Midbrain (tissue), 1 donor: ENCODE data around the gene PTPN1.
"Not testable (repeated sequence)": the region's sequence is repeated elsewhere in the genome, so short reads cannot be mapped to it uniquely, and the experiment has no call there.

ENCODE experiments used
- DNase-seq: peaks from one replicate; lab custom pipeline; 2025; lab: John Stamatoyannopoulos, UW

Gene PTPN1

GRCh38 chr20:50532221-50532620 lies 22.0 kb downstream of the PTPN1 start:
- no peak for DNase-seq

DNA sequence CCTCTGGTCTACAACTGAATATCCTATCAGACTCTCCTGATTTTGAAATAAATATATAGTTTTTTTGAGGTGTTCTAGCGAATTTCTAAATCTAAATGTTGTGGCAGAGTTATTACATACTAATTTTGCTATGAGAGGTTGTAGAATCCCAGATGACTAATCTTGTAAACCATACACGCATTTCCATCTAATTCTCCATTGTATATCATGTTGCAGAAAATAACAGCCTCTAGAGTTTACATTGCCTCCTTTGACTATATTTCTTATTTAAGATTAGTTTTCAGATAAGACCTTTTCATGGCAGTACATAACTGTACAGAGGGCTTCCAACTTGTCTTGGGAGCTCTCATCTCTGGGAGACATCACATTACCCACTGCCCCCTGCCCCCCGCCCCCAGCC lies 22.9 kb downstream of the PTPN1 start:
- no peak for DNase-seq

- DNase-seq = no peak
These were observed 23.3 kb downstream of the PTPN1 start for GRCh38 chr20:50533464-50533863.

DNA sequence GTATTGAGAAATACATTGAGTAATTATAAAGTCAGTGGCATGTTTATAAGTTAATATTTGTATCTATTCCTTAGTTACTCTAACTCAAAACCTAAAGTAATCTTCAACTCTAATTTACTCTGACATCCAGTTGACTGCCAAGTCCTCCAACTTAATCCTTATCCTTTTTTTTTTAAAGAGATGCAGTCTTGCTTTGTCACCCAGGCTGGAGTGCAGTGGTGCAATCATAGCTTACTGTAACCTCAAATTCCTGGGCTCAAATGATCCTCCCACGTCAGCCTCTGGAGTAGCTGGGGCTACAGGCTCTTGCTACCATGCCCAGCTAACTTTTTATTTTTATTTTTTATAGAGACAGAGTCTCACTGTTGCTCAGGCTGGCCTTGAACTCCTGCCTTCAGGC lies 24.4 kb downstream of the PTPN1 start:
- DNase-seq = no peak

GRCh38 chr20:50535162-50535561 lies 25.0 kb downstream of the PTPN1 start:
- DNase-seq = no peak

DNA sequence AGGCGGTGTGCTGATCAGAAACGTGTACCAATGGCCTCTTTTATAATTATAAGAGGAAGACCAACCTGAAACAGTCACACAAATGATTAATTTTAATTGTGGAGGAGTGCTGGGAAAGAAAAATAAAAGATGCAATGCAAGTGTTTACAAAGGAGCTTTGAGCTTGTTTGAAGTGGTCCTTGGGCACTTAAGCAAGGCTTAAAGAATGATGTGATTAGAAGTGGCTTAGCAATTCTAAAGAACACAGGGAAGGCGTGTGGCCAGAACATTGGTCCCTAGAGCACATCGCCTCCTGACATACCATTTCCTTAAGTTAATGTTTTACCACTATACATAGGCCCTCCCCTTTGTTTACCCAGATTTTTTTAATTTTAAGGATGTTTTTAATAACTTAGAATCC lies 26.1 kb downstream of the PTPN1 start:
- DNase-seq = no peak

GRCh38 chr20:50537546-50538201 lies 27.5 kb downstream of the PTPN1 start:
- no peak for DNase-seq

- DNase-seq = no peak
These were observed 28.1 kb downstream of the PTPN1 start for GRCh38 chr20:50538276-50538675.

DNA sequence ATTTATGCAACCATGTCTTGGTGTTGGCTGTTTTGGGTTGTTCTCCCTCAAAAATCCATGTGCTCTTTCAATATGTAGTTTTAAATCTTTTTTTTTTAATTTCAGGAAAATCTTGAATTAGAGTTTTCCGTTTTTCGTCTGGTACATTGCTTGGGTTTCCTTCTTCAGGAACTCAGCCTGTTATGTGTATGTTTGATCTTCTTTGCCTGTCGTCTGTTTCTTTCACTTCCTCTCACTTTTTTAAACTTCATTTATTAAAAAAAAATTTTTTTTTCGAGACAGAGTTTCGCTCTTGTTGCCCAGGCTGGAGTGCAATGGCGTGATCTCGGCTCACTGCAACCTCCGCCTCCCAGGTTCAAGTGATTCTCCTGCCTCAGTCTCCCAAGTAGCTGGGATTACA lies 29.6 kb downstream of the PTPN1 start:
- DNase-seq = not testable (repeated sequence)

DNA sequence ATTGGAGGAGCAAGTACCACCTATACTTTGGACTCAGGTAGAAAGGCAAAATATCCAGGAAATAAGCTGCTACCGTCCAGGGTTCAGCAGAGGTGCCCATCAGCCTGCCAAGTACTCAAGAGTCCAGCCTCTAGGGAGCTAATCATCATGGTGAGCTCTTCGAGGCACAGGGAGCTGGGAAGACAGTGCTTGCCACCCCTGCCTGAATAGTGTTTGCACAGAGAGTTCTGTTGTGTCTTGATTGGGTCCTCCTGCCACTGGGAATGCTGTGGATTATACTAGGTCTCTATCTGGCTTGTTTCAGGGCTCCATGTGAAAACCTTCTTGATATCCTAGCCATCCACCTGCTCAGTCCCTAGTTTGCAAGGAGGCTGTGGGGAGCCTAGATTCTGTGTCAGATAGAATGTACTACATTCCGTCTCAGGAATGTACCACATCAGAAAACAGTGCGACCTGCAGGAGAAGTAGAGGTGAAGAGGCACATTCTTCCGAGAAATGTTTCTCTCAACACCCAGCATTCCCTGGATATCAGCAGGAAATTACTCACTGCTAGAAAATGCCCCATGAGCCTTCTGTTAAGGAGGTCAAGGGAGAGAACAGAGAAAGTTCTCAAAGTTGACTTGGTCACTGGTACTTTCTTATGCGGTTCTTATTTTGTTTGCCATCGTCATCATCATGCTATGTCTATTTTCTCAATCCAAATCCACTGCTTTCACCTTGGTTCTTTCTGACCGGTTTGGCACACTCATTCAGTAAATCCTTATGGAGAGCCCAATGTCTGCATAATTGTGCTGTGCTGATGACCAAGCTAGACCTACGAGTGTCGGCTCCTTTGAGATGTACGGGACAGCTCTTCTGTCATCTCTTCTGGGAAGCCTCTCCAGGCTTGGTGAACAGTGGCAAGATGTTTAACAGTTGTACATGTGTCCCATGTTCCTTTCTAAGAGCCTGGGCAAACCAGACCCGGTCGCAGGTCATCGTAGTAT lies 30.7 kb downstream of the PTPN1 start:
- no peak for DNase-seq

- no peak for DNase-seq
These were observed 31.4 kb downstream of the PTPN1 start for GRCh38 chr20:50541606-50542041.

DNA sequence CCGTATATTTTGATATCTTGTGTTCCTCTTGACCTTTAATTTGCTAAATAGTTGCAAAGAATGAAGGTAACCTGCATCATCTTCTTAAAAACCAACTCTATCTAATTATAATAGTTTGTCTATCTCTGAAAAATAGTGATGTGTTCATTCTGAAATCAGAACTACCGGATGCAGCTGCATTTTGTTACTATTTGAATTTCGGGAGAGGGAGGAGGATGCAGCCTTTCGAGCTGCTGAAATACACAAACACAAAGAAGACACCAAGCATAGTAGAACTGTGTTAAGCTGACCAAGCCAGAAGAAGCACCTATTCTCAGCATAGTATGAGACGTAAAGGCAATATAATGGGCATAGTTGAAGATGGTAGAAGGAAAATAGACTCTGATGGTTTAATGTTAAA lies 33.1 kb downstream of the PTPN1 start:
- DNase-seq = no peak

DNA sequence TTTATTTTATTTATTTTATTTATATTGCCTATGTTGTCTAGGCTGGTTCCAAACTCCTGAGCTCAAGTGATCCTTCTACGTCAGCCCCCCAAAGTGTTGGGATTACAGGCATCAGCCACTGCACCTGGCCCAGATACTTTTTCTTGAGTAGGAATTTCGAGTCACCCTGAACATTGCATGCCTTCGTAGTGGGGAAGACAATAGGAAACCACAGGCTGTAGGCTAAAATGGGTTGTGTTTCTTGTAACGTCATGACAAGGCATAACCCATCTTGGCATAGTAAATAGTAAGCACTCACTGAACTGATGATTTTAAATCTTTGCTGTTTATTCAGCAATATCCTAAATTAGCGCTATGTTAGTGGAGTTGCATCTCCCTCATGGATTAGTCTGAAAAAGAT lies 34.9 kb downstream of the PTPN1 start:
- DNase-seq = no peak

DNA sequence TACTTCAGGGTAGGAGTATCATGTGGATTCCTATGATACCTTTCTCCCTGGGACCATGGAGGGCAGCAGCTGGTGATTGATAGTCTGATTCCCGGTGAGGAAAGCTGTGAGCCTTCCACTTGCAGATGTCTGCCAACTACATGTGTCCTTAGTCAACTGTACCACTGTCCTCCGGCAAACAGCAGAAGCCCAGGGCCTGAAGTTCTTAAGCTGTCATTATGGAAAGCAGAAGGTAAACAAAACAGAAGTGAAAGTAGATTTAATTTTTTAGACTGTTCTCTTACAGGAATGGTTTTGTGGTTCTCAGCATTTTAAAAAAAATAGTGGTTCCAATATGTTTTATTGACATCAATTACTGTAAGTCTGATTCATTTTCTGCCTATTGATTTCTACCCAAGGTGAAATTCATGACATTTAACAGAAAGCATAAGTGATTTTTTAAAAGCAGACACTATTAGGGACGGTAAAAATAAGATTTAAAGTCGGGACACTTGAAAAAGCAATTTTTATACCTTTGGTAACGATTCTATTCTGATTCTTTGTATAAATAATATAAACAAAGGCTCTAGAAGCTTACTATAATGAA lies 36.6 kb downstream of the PTPN1 start:
- DNase-seq = no peak

DNA sequence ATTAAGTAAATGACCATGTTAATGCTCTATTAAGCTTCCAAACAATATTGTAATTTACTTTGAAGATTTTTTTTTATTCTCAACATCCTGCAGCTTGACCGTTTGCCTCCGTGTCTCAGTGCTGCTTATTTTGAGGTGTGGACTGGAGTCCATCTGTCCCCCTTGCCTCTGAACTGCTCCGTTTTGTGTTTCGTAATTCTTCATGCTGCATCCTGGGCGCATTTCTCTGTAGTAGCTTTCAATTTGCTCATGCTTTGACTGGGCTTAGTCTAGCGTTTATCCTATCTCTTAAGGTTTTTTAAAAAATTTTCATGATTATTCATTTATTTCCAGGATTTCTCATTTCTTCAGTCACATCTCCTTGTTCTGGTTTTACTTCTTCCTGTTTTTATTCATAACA lies 37.8 kb downstream of the PTPN1 start:
- no peak for DNase-seq

DNA sequence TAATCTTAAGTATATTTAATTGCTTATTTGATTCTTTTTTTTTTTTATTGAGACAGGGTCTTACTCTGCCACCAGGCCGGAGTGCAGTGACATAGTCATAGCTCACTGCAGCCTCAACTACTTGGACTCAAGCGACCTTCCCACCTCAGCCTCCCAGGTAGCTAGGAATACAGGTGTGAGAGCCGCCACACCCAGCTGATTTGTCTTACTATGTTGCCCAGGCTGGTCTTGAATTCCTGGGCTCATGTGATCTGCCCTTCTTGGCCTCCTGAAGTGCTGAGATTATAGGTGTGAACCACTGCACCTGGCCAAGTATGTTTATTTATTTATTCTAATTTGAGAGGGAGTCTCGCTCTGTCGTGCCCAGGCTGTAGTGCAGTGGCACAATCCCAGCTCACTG lies 38.2 kb downstream of the PTPN1 start:
- DNase-seq = no peak

- DNase-seq = no peak
These were observed 40.3 kb downstream of the PTPN1 start for GRCh38 chr20:50550531-50550930.

- DNase-seq = no peak
These were observed 41.1 kb downstream of the PTPN1 start for GRCh38 chr20:50551288-50551687.

DNA sequence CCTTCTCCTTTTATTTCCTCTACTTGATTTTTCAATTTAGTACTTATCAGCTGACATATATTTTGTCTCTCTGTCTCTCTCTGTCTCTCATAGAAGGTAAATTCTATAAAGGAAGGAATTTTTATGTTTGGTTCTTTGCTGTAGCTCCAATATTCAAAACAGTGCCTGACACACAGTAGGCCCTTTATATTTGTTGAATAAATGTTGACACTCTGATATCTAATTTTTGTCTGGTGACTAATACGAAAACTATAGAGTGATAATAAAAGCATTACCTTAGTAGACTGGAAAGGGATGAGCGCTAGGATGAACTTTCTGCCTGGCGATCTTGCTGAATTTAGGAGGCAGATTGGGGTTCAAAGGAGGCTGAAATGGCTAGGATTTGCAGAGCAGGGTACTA lies 42.8 kb downstream of the PTPN1 start:
- DNase-seq = no peak

- DNase-seq = no peak
These were observed 44.8 kb downstream of the PTPN1 start for GRCh38 chr20:50554694-50555579.

DNA sequence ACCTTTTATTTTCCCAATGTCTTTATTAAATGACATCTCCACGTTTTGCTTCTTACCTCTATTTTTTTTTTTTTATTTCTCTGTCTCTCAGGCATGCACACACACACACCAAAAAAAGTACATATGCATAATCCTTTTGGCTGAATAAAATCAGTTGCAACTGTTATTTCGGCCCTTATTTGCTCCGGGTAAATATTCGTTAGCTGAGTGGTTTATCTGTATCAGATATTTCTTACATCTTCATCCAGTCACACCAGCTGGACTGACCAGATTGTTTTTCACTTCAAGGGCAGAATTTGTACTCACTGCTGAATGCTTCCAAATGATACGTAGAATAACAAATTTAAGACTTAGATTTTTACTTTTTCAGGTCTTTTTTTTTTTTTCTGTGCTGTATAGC lies 45.5 kb downstream of the PTPN1 start:
- no peak for DNase-seq
